SK-N-SH treated with all-trans-retinoic acid at 6 μM for 48 hours (cell line): ENCODE results near the gene SLC10A3.

Source experiments
- ATAC-seq: fragments of 200-7000 bp; cut with Tn5 transposase; 3 replicates; pipeline ENCODE4 v1.9.1; 2020; ENCODE audit warnings: mild to moderate bottlenecking, moderate library complexity
- ARNTL ChIP-seq: fragments of 450-650 bp; formaldehyde crosslinking; IDR thresholded peaks from 2 replicates; pipeline ENCODE4 v1.5.0; 2020; ENCODE audit warnings: low read depth, mild to moderate bottlenecking, moderate library complexity, borderline replicate concordance
- BACH2 ChIP-seq: fragments of 250-450 bp; sonication (Bioruptor Pico); IDR thresholded peaks from 2 replicates; pipeline ENCODE4 v1.9.0; 2021; ENCODE audit warnings: mild to moderate bottlenecking, borderline replicate concordance
- CREB5 ChIP-seq: fragments of 250-450 bp; sonication (Bioruptor Pico); IDR thresholded peaks from 2 replicates; pipeline ENCODE4 v1.5.1; 2020; ENCODE audit warnings: low read depth, mild to moderate bottlenecking, moderate library complexity
- CSRNP3 ChIP-seq: fragments of 250-450 bp; sonication (Bioruptor Pico); IDR thresholded peaks from 2 replicates; pipeline ENCODE4 v1.5.1; 2021; ENCODE audit warnings: mild to moderate bottlenecking, moderate library complexity
- ESRRG ChIP-seq: fragments of 250-450 bp; sonication (Bioruptor Pico); IDR thresholded peaks from 2 replicates; pipeline ENCODE4 v1.6.1; 2021; ENCODE audit warnings: mild to moderate bottlenecking
- GLIS3 ChIP-seq: fragments of 250-450 bp; sonication (Bioruptor Pico); IDR thresholded peaks from 2 replicates; pipeline ENCODE4 v1.5.0; 2020; ENCODE audit warnings: mild to moderate bottlenecking, moderate library complexity
- ISL1 ChIP-seq: fragments of 250-450 bp; sonication (Bioruptor Pico); IDR thresholded peaks from 2 replicates; pipeline ENCODE4 v2.1.2; 2022; ENCODE audit warnings: mild to moderate bottlenecking, moderate library complexity
- OSR1 ChIP-seq: fragments of 250-450 bp; sonication (Bioruptor Pico); IDR thresholded peaks from 2 replicates; pipeline ENCODE4 v1.8.0; 2022; ENCODE audit warnings: moderate library complexity, mild to moderate bottlenecking, inconsistent platforms
- PATZ1 ChIP-seq: fragments of 250-450 bp; sonication (Bioruptor Pico); IDR thresholded peaks from 2 replicates; pipeline ENCODE4 v1.8.0; 2020; ENCODE audit warnings: mild to moderate bottlenecking, moderate library complexity, borderline replicate concordance
- POU6F1 ChIP-seq: fragments of 250-450 bp; sonication (Bioruptor Pico); IDR thresholded peaks from 2 replicates; pipeline ENCODE4 v1.8.0; 2021; ENCODE audit warnings: low read depth, mild to moderate bottlenecking, moderate library complexity, borderline replicate concordance
- PPARA ChIP-seq: fragments of 250-450 bp; sonication (Bioruptor Pico); IDR thresholded peaks from 2 replicates; pipeline ENCODE4 v1.5.0; 2020; ENCODE audit warnings: mild to moderate bottlenecking, borderline replicate concordance
- RARB ChIP-seq: fragments of 250-450 bp; sonication (Bioruptor Pico); IDR thresholded peaks from 2 replicates; pipeline ENCODE4 v1.8.0; 2021; ENCODE audit warnings: mild to moderate bottlenecking, moderate library complexity
- SNAI2 ChIP-seq: fragments of 250-450 bp; sonication (Bioruptor Pico); IDR thresholded peaks from 2 replicates; pipeline ENCODE4 v1.5.0; 2020; ENCODE audit warnings: mild to moderate bottlenecking, moderate library complexity
- TCF4 ChIP-seq: fragments of 250-450 bp; sonication (Bioruptor Pico); IDR thresholded peaks from 2 replicates; pipeline ENCODE4 v1.8.0; 2021; ENCODE audit warnings: mild to moderate bottlenecking, moderate library complexity, borderline replicate concordance
- TOX ChIP-seq: fragments of 250-450 bp; sonication (Bioruptor Pico); IDR thresholded peaks from 2 replicates; pipeline ENCODE4 v1.8.0; 2021; ENCODE audit warnings: mild to moderate bottlenecking, moderate library complexity, borderline replicate concordance
- TSHZ2 ChIP-seq: fragments of 250-450 bp; sonication (Bioruptor Pico); IDR thresholded peaks from 2 replicates; pipeline ENCODE4 v1.5.0; 2020; ENCODE audit warnings: mild to moderate bottlenecking, moderate library complexity
- ZC3H10 ChIP-seq: fragments of 250-450 bp; sonication (Bioruptor Pico); IDR thresholded peaks from 2 replicates; pipeline ENCODE4 v1.5.1; 2021; ENCODE audit warnings: mild to moderate bottlenecking, moderate library complexity
- ZFP3 ChIP-seq: fragments of 250-450 bp; sonication (Bioruptor Pico); IDR thresholded peaks from 2 replicates; pipeline ENCODE4 v1.5.0; 2020; ENCODE audit warnings: mild to moderate bottlenecking, moderate library complexity
- ZFP30 ChIP-seq: fragments of 450-650 bp; formaldehyde crosslinking; IDR thresholded peaks from 2 replicates; pipeline ENCODE4 v1.5.0; 2022; ENCODE audit warnings: mild to moderate bottlenecking, moderate library complexity
- ZNF565 ChIP-seq: fragments of 450-650 bp; formaldehyde crosslinking; conservative IDR thresholded peaks from 2 replicates; pipeline ENCODE4 v1.5.0; 2020; ENCODE audit warnings: low read depth, mild to moderate bottlenecking, moderate library complexity
- ZNF8 ChIP-seq: fragments of 450-650 bp; formaldehyde crosslinking; IDR thresholded peaks from 2 replicates; pipeline ENCODE4 v1.5.0; 2020; ENCODE audit warnings: mild to moderate bottlenecking, moderate library complexity

The SLC10A3 gene

GRCh38 chrX:154471839-154472684, 18.4 kb downstream of the SLC10A3 start (continued):
- TF ChIP-seq TSHZ2 (CRISPR knock-in tag) (no peak), OSR1 (no peak)

GRCh38 chrX:154470914-154471568, 19.4 kb downstream of the SLC10A3 start:
- TF ChIP-seq RARB (CRISPR knock-in tag), result no peak
- TF ChIP-seq SNAI2 (CRISPR knock-in tag), result no peak
- TF ChIP-seq CSRNP3 (CRISPR knock-in tag), result no peak
- no peak for TF ChIP-seq CREB5 (CRISPR knock-in tag)
- TF ChIP-seq PPARA (CRISPR knock-in tag), result no peak
- no peak for TF ChIP-seq OSR1
- no peak for TF ChIP-seq BACH2 (CRISPR knock-in tag)
- no peak for TF ChIP-seq ZC3H10 (CRISPR knock-in tag)
- no peak for TF ChIP-seq TOX (CRISPR knock-in tag)
- TF ChIP-seq TCF4, result no peak
- no peak for TF ChIP-seq ESRRG
- no peak for TF ChIP-seq ZNF565 (CRISPR knock-in tag)
- no peak for TF ChIP-seq GLIS3 (CRISPR knock-in tag)
- TF ChIP-seq ISL1 (CRISPR knock-in tag), result no peak
- no peak for TF ChIP-seq ZFP30 (CRISPR knock-in tag)
- no peak for TF ChIP-seq POU6F1 (CRISPR knock-in tag)
- TF ChIP-seq ZFP3 (CRISPR knock-in tag), result no peak
- ATAC-seq, result no peak

- no peak for TF ChIP-seq ZNF565 (CRISPR knock-in tag)
- TF ChIP-seq BACH2 (CRISPR knock-in tag), result no peak
- no peak for TF ChIP-seq ESRRG
- TF ChIP-seq, all 23 proteins: peak for 0
- no peak for ATAC-seq
Measured at GRCh38 chrX:154470434-154470833, 20.0 kb downstream of the SLC10A3 start.

GRCh38 chrX:154469880-154470279, 20.5 kb downstream of the SLC10A3 start:
- no peak for ATAC-seq
- TF ChIP-seq PATZ1, result no peak
- TF ChIP-seq GLIS3 (CRISPR knock-in tag), result no peak
- no peak for TF ChIP-seq ISL1 (CRISPR knock-in tag)
- TF ChIP-seq TOX (CRISPR knock-in tag), result no peak
- no peak for TF ChIP-seq CSRNP3 (CRISPR knock-in tag)
- TF ChIP-seq ZNF8 (CRISPR knock-in tag), result no peak
- TF ChIP-seq ARNTL, result no peak
- TF ChIP-seq ZFP30 (CRISPR knock-in tag), result no peak
- TF ChIP-seq OSR1, result no peak
- TF ChIP-seq TSHZ2 (CRISPR knock-in tag), result no peak
